Suppressor macrophage treated with lipopolysaccharide for 4 hours (primary cell): ENCODE measurements around the gene ZCCHC17.
"Not testable (repeated sequence)": the region's sequence is repeated elsewhere in the genome, so short reads cannot be mapped to it uniquely, and the experiment has no call there.

ENCODE experiments used
- DNase-seq: peaks from one replicate; pipeline ENCODE4 v3.0.0-alpha.2; 2020

Gene ZCCHC17

DNA sequence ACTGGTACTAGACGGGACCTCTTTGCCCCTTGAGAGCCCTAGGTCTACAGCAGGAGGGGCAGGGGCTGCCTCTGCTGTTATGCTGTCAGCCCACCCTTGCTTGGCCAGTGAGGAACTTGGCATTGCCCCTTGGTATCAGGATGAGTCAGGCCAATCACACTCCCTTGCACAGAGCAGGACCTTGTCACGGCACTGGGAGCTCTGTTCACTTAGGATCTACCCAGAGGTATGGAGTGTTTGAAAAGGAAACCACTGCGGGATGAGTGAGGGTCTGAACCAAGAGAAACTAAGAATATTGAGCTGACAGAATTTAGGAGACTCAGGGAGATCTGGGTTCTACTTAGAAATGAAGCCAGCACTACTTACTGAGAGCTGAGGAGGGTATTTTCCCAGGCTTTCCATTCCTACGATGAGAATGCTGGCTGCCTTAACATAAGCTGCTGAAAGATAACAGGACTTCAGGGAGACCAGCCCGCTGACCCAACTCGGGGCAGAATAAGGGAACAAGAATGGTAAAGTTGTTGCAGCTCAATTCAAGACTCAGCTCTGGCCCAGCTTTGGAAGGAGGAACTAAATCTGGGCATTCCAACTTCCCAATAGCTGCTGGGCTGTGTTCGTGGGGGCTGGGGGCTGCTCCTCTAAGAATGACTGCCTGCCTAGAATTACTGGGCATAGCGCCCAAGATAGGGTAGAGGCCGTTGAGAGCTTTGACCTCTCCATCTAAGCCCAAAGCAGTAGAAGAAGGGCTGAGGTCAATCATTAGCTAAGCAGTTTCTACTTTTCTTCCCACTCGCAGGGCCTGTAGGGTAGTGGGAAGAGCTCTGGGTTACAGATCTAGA lies 74.5 kb downstream of the ZCCHC17 start:
- DNase-seq, result peak; percentile 59

- DNase-seq, result no peak
Measured at GRCh38 chr1:31372051-31372450, 75.2 kb downstream of the ZCCHC17 start.

DNA sequence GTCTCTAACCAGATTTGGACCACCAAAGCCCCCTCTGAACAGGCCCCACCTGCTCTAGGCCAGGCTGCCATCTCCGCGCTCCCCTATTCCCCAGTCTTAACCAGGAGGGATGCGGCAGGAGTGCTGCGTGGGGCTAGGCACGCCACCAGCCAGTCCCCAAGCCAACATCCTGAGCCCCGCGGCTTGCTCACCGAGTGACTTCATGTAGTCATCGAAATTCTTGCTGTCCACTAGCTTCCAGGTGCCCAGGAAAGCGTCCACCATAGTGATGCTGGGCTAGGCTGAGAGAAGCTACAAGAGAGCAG lies 75.9 kb downstream of the ZCCHC17 start:
- no peak for DNase-seq

DNA sequence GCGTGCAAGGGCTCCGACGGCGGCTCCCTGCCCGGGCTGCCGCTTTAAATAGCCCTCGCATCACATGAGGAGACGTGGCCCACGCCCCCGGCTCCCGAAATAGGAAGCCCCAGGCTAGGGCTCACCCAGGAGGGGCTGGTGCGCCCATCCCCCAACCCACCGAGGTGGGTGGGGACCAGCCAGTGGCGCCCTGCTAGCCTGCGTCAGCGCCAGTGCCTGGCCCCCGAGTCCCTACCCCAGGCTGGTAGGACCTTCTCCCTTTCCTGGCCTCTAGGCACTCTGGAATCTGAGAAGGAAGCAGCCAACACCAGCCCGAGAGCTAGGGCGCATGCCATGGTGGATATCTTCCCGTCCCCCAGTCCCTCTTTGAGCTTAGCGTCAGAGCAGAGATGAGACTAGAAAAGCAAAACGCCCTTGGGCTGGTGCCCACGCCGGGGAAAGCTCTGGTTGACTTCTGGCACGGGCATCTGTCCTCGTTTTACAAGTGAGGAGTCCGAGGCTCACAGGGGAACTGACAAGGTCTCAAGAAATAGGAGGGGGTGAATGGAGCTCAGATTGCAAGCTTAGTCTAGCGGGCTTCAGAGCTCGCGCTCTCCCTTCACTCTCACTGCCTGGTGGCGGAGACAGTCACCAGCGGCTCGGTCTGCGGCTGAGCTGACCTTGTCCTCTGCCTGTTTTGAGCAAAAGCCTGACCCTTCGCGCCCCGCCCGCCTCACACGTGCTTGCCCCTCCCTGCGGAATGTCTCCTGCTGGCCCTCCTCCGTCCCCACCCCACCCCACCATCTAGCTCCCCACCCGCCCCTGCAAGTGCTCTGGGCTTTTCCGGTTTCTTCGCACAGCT lies 76.4 kb downstream of the ZCCHC17 start, which contains the start of gene FABP3:
TSS of gene FABP3 (minus strand) at position 21 of the 841 bp plus-strand sequence. CDS start 62 bp downstream, outside the sequence.
- peak; percentile 39 for DNase-seq

DNA sequence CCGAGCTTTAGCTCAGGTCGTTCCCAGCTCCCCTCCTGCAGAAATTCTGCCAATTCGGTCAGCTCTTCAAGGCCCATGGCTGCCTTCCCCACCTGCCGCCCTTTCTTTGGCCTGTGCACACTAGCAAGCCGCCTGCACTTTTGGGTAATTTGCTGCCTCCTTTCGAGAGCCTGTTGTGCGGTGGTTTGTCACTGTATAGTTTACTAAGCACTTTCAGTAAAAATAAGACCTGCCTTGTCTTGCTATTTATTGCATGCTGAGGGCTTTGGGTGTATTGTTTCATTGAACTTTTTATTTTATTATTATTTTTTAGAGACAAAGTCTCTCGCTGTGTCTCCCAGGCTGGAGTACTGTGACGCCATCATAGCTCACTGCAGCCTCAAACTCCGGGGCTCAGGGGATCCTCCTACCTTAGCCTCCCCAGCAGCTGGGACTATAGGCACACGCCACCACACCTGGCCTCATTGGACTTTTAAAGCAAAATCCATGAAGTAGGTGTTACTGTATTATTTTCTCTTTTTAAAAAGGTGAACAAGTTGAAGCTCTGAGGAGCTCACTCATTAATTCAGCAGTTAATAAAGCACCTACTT lies 77.2 kb downstream of the ZCCHC17 start:
- no peak for DNase-seq

GRCh38 chr1:31374511-31375196 lies 77.8 kb downstream of the ZCCHC17 start:
- DNase-seq, result no peak

DNA sequence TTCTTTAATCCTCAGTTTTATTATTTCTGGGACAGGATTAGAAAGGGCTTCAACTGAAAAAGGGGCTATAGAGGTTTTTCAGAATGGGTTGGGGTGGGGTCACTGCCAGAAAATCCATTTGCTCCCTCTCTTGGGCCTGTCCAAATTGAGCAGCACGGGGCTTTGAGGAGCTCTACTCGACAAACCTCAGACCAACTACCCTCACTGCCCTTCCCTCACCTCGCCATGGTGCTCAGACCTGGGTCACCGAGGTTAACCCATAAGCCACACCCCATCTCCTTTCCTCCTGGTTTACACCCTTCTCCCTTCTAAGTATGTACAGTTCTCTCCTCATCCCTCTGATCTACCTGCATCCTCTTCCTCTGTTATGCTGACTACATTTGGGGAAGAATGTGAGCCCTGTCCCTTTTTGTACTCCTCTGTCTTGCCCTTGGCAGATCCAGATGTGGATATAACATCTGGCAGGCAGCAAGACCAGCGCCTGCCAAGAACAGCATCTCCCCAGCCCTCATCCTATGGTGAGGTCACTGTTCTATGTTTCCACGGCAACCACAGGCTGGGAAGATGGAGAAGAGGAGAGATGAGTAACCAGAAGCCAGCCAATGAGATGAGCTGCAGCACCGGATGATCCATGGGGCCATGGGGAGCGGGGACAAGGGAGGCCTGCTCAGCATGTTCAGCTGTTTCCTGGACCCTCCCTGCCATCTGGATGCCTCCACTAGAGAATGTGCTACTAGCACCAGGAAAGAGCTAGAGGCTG lies 79.7 kb downstream of the ZCCHC17 start:
- no peak for DNase-seq

DNA sequence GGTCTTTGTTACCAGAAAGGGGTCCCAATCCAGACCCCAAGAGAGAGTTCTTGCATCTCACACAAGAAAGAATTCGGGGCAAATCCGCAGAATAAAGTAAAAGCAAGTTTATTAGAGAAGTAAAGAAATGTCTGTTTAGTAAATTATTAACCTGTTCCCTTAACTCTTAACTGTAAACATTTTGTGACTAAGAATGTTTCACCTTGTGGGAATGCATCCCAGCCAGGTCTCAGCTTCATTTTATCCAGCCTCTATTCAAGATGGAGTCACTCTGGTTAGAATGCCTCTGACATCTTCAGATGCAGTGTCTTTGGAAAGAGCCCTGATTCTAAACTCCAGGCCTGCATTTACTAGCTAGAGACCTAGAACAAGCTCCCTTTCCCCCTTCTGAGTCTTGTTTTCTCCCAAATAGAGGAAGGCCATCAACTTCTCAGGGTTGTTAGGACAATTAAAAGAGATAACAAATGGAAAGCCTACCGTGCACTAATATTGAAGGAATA lies 80.6 kb downstream of the ZCCHC17 start:
- DNase-seq, result no peak

DNA sequence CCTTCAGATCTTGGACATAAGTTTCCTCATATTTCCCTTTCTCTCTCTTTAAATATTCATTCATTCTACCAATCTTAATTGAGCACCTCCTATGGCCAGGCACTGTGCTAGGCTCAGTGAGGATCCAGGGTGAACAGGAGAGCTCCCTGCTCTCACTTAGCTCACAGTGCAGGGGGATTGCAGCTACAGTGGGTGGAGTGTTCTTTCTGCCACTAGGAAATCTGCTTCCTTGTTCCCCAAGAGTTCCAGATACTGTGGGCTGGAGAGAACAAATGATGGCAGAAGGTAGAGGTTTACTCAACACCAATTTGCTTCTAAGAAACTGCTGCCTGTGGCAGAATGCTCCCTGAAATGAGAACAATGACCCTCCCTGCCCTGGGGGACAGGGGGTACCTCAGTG lies 81.2 kb downstream of the ZCCHC17 start:
- DNase-seq, result no peak

- DNase-seq, result no peak
Measured at GRCh38 chr1:31380181-31380580, 83.3 kb downstream of the ZCCHC17 start.

GRCh38 chr1:31381394-31382294 lies 84.8 kb downstream of the ZCCHC17 start:
- DNase-seq, result no peak

- DNase-seq, result no peak
Measured at GRCh38 chr1:31382379-31382989, 85.7 kb downstream of the ZCCHC17 start.

DNA sequence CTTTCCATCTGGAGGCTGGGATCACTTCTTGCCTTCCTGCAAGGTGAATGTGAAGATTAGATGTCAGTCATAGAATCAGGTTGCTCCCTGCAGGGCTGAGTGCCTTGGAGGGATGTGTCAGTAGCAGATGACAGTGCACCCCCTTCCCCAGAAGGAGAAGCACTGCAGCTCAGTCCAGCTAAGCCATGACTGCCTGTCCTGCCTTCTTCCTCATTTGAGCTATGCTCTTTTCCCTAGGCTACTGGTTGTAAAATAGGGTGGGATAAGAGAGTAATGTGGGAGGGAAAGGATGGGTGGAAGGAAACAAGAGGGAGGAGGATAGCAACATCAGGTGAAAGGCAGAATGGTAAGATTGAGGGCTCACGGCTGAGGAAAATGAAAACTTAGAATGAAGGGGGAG lies 87.1 kb downstream of the ZCCHC17 start:
- DNase-seq, result peak; percentile 51

- not testable (repeated sequence) for DNase-seq
Measured at GRCh38 chr1:31386576-31387243, 89.9 kb downstream of the ZCCHC17 start.

- no peak for DNase-seq
Measured at GRCh38 chr1:31387612-31388011, 90.8 kb downstream of the ZCCHC17 start.

- no peak for DNase-seq
Measured at GRCh38 chr1:31389616-31390015, 92.8 kb downstream of the ZCCHC17 start.

GRCh38 chr1:31390071-31390470 lies 93.2 kb downstream of the ZCCHC17 start:
- DNase-seq, result no peak

DNA sequence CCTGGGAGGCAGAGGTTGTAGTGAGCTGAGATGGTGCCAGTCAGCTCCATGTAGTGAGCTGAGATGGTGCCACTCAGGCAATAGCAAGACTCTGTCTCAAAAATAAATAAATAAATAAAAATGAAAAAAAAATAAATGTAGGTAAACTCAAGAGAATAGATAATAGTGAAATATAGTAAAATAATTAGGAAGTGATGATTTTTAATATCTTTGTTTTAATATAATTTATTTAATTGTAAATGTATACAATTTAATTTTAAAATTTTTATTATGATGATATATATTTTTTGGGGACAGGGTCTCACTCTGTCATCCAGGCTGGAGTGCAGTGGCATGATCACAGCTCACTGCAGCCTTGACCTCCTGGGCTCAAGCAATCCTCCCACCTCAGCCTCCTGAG lies 96.6 kb downstream of the ZCCHC17 start:
- no peak for DNase-seq

DNA sequence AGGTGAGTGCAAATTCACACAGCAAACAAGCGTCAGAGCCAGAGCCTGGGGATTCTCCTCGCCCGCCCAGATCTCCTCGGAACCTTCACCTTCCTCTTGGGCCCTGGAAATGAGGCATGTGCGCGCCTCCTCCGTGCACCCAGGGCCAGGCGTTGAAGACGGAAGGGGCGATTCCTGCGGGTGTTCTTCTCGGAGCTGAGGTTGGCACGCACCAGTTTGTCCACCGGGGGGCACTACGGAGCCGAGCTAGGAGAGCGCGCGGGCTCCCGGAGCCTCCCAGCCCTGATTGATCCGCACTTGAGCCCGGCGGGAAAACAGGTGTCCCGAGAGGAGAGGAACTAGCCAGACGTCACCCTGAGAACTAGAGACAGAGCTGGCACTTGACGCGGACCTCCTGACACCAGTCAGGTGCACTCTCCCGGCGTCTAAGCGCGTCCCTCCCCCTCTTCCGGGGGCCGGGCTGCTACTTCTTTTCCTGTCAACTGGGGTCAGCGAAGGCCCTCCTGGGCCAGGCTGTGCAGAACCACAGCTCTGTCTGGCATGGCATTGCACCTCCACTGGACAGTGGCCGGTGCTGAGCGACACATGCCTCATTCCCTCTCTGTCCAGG lies 97.9 kb downstream of the ZCCHC17 start:
- DNase-seq, result peak; percentile 89
